ENCODE measurements around the gene GCGR. TPM values are rescaled to one million over a fixed set of nuclear protein-coding genes. Genes with fewer than 3 reads are reported as not detected.

GCGR gene
- total RNA-seq, 2 experiments from 2014 or later, result not detected

- CTCF ChIA-PET, result no interaction called here
- Mint-ChIP-seq H3K9me3 (no peaks in the 10 kb centered on the region), H3K27me3 (ENCODE audit: low read depth) (peaks cover 36% of the 10 kb centered on the region), H3K4me1 (ENCODE audit: low read depth) (peaks cover 3% of the 10 kb centered on the region), H3K27ac (no peak overlapping the region), H3K36me3 (ENCODE audit: low read depth) (no peaks in the 10 kb centered on the region), H3K4me3 (no peak overlapping the region)
- no peak for DNase-seq
- intact Hi-C loops (cut with micrococcal nuclease), result no loop called here
These were observed 3.3 kb downstream of the GCGR start for GRCh38 chr17:81807210-81807719.

GRCh38 chr17:81807839-81808238 lies 3.9 kb downstream of the GCGR start:
- DNase-seq, result no peak
- H3K27ac Mint-ChIP-seq, result no peak overlapping the region
- intact Hi-C loops (cut with micrococcal nuclease), result no loop called here
- peaks cover 3% of the 10 kb centered on the region for H3K4me1 Mint-ChIP-seq (ENCODE audit: low read depth)
- H3K27me3 Mint-ChIP-seq (ENCODE audit: low read depth), result peaks cover 30% of the 10 kb centered on the region
- no peaks in the 10 kb centered on the region for H3K36me3 Mint-ChIP-seq (ENCODE audit: low read depth)
- no peak overlapping the region for H3K4me3 Mint-ChIP-seq
- no peaks in the 10 kb centered on the region for H3K9me3 Mint-ChIP-seq
- CTCF ChIA-PET, result no interaction called here

GRCh38 chr17:81808778-81809555 lies 5.0 kb downstream of the GCGR start:
- Mint-ChIP-seq H3K9me3 (no peaks in the 10 kb centered on the region), H3K27ac (no peak overlapping the region), H3K27me3 (ENCODE audit: low read depth) (peaks cover 24% of the 10 kb centered on the region), H3K4me3 (no peak overlapping the region), H3K36me3 (ENCODE audit: low read depth) (no peaks in the 10 kb centered on the region), H3K4me1 (ENCODE audit: low read depth) (peaks cover 3% of the 10 kb centered on the region)
- intact Hi-C loops (cut with micrococcal nuclease), result no loop called here
- CTCF ChIA-PET, result no interaction called here
- no peak for DNase-seq

- H3K4me1 Mint-ChIP-seq (ENCODE audit: low read depth), result peaks cover 3% of the 10 kb centered on the region
- intact Hi-C loops (cut with micrococcal nuclease), result no loop called here
- no peak for DNase-seq
- H3K4me3 Mint-ChIP-seq, result no peak overlapping the region
- CTCF ChIA-PET, result no interaction called here
- peaks cover 24% of the 10 kb centered on the region for H3K27me3 Mint-ChIP-seq (ENCODE audit: low read depth)
- H3K36me3 Mint-ChIP-seq (ENCODE audit: low read depth), result no peaks in the 10 kb centered on the region
- no peak overlapping the region for H3K27ac Mint-ChIP-seq
- no peaks in the 10 kb centered on the region for H3K9me3 Mint-ChIP-seq
These were observed 5.6 kb downstream of the GCGR start for GRCh38 chr17:81809556-81809998.

GRCh38 chr17:81810476-81810875 lies 6.5 kb downstream of the GCGR start:
- Mint-ChIP-seq H3K4me1 (ENCODE audit: low read depth) (no peaks in the 10 kb centered on the region), H3K27me3 (ENCODE audit: low read depth) (peaks cover 24% of the 10 kb centered on the region), H3K27ac (no peak overlapping the region), H3K36me3 (ENCODE audit: low read depth) (no peaks in the 10 kb centered on the region), H3K4me3 (no peak overlapping the region), H3K9me3 (no peaks in the 10 kb centered on the region)
- CTCF ChIA-PET, result no interaction called here
- intact Hi-C loops (cut with micrococcal nuclease), result no loop called here
- no peak for DNase-seq

GRCh38 chr17:81810892-81811704 lies 7.1 kb downstream of the GCGR start:
- peaks cover 24% of the 10 kb centered on the region for H3K27me3 Mint-ChIP-seq (ENCODE audit: low read depth)
- no peak overlapping the region for H3K27ac Mint-ChIP-seq
- no peak for DNase-seq
- H3K4me1 Mint-ChIP-seq (ENCODE audit: low read depth), result no peaks in the 10 kb centered on the region
- no peaks in the 10 kb centered on the region for H3K36me3 Mint-ChIP-seq (ENCODE audit: low read depth)
- H3K9me3 Mint-ChIP-seq, result no peaks in the 10 kb centered on the region
- CTCF ChIA-PET, result no interaction called here
- no peak overlapping the region for H3K4me3 Mint-ChIP-seq
- intact Hi-C loops (cut with micrococcal nuclease), result no loop called here

GRCh38 chr17:81811705-81812570 lies 8.0 kb downstream of the GCGR start:
- peaks cover 24% of the 10 kb centered on the region for H3K27me3 Mint-ChIP-seq (ENCODE audit: low read depth)
- no peaks in the 10 kb centered on the region for H3K4me1 Mint-ChIP-seq (ENCODE audit: low read depth)
- intact Hi-C loops (cut with micrococcal nuclease), result no loop called here
- no peak overlapping the region for H3K4me3 Mint-ChIP-seq
- no peak for DNase-seq
- CTCF ChIA-PET, result no interaction called here
- H3K9me3 Mint-ChIP-seq, result no peaks in the 10 kb centered on the region
- H3K27ac Mint-ChIP-seq, result no peak overlapping the region
- H3K36me3 Mint-ChIP-seq (ENCODE audit: low read depth), result no peaks in the 10 kb centered on the region

GRCh38 chr17:81812571-81813370 lies 8.8 kb downstream of the GCGR start:
- CTCF ChIA-PET, result no interaction called here
- intact Hi-C loops (cut with micrococcal nuclease), result no loop called here
- no peak overlapping the region for H3K4me3 Mint-ChIP-seq
- H3K4me1 Mint-ChIP-seq (ENCODE audit: low read depth), result no peaks in the 10 kb centered on the region
- H3K9me3 Mint-ChIP-seq, result no peaks in the 10 kb centered on the region
- H3K36me3 Mint-ChIP-seq (ENCODE audit: low read depth), result no peaks in the 10 kb centered on the region
- no peak overlapping the region for H3K27ac Mint-ChIP-seq
- DNase-seq, result no peak
- peaks cover 20% of the 10 kb centered on the region for H3K27me3 Mint-ChIP-seq (ENCODE audit: low read depth)

- H3K27me3 Mint-ChIP-seq (ENCODE audit: low read depth), result peaks cover 20% of the 10 kb centered on the region
- H3K36me3 Mint-ChIP-seq (ENCODE audit: low read depth), result no peaks in the 10 kb centered on the region
- CTCF ChIA-PET, result no interaction called here
- DNase-seq, result no peak
- intact Hi-C loops (cut with micrococcal nuclease), result no loop called here
- no peaks in the 10 kb centered on the region for H3K9me3 Mint-ChIP-seq
- no peak overlapping the region for H3K4me3 Mint-ChIP-seq
- H3K27ac Mint-ChIP-seq, result no peak overlapping the region
- no peaks in the 10 kb centered on the region for H3K4me1 Mint-ChIP-seq (ENCODE audit: low read depth)
These were observed 9.4 kb downstream of the GCGR start for GRCh38 chr17:81813371-81813684.

- Mint-ChIP-seq H3K9me3 (no peaks in the 10 kb centered on the region), H3K4me3 (no peak overlapping the region), H3K4me1 (ENCODE audit: low read depth) (no peaks in the 10 kb centered on the region), H3K27ac (no peak overlapping the region), H3K27me3 (ENCODE audit: low read depth) (peaks cover 17% of the 10 kb centered on the region), H3K36me3 (ENCODE audit: low read depth) (no peaks in the 10 kb centered on the region)
- intact Hi-C loops (cut with micrococcal nuclease), result no loop called here
- no peak for DNase-seq
- CTCF ChIA-PET, result no interaction called here
These were observed 10.1 kb downstream of the GCGR start for GRCh38 chr17:81813861-81814683.

Data from activated naive CD4-positive, alpha-beta T cell treated with anti-CD3 and anti-CD28 coated beads for 36 hours (primary cell).